K562 (cell line): Measurements from ENCODE around the gene TMEM126B. TPM values are rescaled to one million over a fixed set of nuclear protein-coding genes. Genes with fewer than 3 reads are reported as not detected.
A peak's percentile ranks its signal among the peaks of the same experiment; 100 is the strongest.

Experiments used
- ARHGAP35 ChIP-seq: fragments of 450-650 bp; IDR thresholded peaks from 2 replicates; pipeline ENCODE4 v1.6.1; 2018; ENCODE audit not compliant: partially characterized antibody
- ARID3A ChIP-seq: IDR thresholded peaks from 2 replicates; pipeline ENCODE4 v1.6.1; 2012; ENCODE audit warnings: low read depth, low read length, improper control_type of control experiment, borderline replicate concordance
- BCLAF1 ChIP-seq, 2 experiments: fragments of 450-650 bp in 1 of 2; IDR thresholded peaks; 2 replicates each; pipeline ENCODE4 v1.6.1; 2011 to 2017; ENCODE audit warnings: low read depth in 2 of 2, antibody characterized with exemption in 1 of 2, borderline replicate concordance in 1 of 2, low read length in 1 of 2, mild to moderate bottlenecking in 1 of 2, mixed read lengths in 1 of 2; ENCODE audit not compliant: control insufficient read depth in 1 of 2
- BRD9 ChIP-seq: fragments of 450-650 bp; IDR thresholded peaks from 2 replicates; pipeline ENCODE4 v1.6.1; 2018; ENCODE audit warnings: low read depth; ENCODE audit not compliant: partially characterized antibody
- CBX3 ChIP-seq, 2 experiments: IDR thresholded peaks; 1 replicate in 1 of 2; 2 replicates in 1 of 2; pipeline ENCODE4 v1.6.1; 2012; ENCODE audit warnings: inconsistent platforms in 2 of 2, low read length in 2 of 2, borderline replicate concordance in 1 of 2, control low read depth in 1 of 2
- CREB1 ChIP-seq, 2 experiments: sonication (generic) in 1 of 2; formaldehyde crosslinking in 1 of 2; IDR thresholded peaks; 2 replicates each; pipeline versions ENCODE4 v1.6.1 to v1.8.0; 2012 to 2022; ENCODE audit warnings: inconsistent platforms in 1 of 2, mild to moderate bottlenecking in 1 of 2, missing genetic modification reagents in 1 of 2, moderate library complexity in 1 of 2
- CREBBP ChIP-seq: IDR thresholded peaks from one replicate; pipeline ENCODE4 v1.6.1; 2012; ENCODE audit warnings: low read depth, mild to moderate bottlenecking, control low read depth, inconsistent platforms, low read length
- HOMEZ ChIP-seq: fragments of 250-450 bp; sonication (Bioruptor Pico); IDR thresholded peaks from 2 replicates; pipeline ENCODE4 v1.4.0; 2020; ENCODE audit warnings: mild to moderate bottlenecking, moderate library complexity
- KLF13 ChIP-seq: fragments of 450-650 bp; IDR thresholded peaks from 2 replicates; pipeline ENCODE4 v1.6.1; 2016; ENCODE audit warnings: missing genetic modification characterization, low read depth, mild to moderate bottlenecking, missing compliant biosample characterization, moderate library complexity, borderline replicate concordance
- NCOA1 ChIP-seq: fragments of 450-650 bp; IDR thresholded peaks from 2 replicates; pipeline ENCODE4 v1.6.1; 2016; ENCODE audit warnings: low read depth
- NFE2 ChIP-seq: IDR thresholded peaks from 2 replicates; pipeline ENCODE4 v1.6.1; 2014; ENCODE audit warnings: antibody characterized with exemption, low read depth
- RBM34 ChIP-seq: fragments of 200-400 bp; formaldehyde crosslinking; IDR thresholded peaks from 2 replicates; pipeline ENCODE4 v1.6.1; 2018; ENCODE audit warnings: low read length, borderline replicate concordance; ENCODE audit not compliant: insufficient read depth
- SMARCE1 ChIP-seq: fragments of 450-650 bp; IDR thresholded peaks from 2 replicates; pipeline ENCODE4 v1.7.1; 2016; ENCODE audit warnings: mild to moderate bottlenecking
- TOE1 ChIP-seq, 2 experiments: fragments of 450-650 bp in 1 of 2; sonication (generic) in 1 of 2; formaldehyde crosslinking in 1 of 2; IDR thresholded peaks; 2 replicates each; pipeline versions ENCODE4 v1.7.1 to v1.8.0; 2016 to 2022; ENCODE audit warnings: borderline replicate concordance in 2 of 2, mild to moderate bottlenecking in 2 of 2, antibody characterized with exemption in 1 of 2, inconsistent platforms in 1 of 2, low read depth in 1 of 2, missing genetic modification reagents in 1 of 2, moderate library complexity in 1 of 2
- USF1 ChIP-seq: sonication (generic); formaldehyde crosslinking; IDR thresholded peaks from 2 replicates; pipeline ENCODE4 v1.9.0; 2022; ENCODE audit warnings: mild to moderate bottlenecking, missing genetic modification reagents
- ZBTB43 ChIP-seq: sonication (generic); formaldehyde crosslinking; IDR thresholded peaks from 2 replicates; pipeline ENCODE4 v1.8.0; 2023; ENCODE audit warnings: mild to moderate bottlenecking, missing genetic modification reagents
- polyA plus RNA-seq, 8 experiments: library from polyadenylated mRNA; depleted of rRNA in 4 of 8; stranded (reverse) in 5 of 8; unstranded in 3 of 8; fragments of >200 nt; fragmentation: Nextera tagmentation in 2 of 8; fragmentation: Illumina TruSeq in 1 of 8; extraction: Ambion mirVana in 2 of 8; extraction: Trizol in 1 of 8; gene quantifications; 2 replicates each; pipeline versions ENCODE4 v1.2.1 to v1.2.3, GENCODE V29; 2011 to 2014; ENCODE audit warnings: inconsistent platforms in 1 of 8, missing spikeins in 1 of 8
- total RNA-seq, 7 experiments: library from RNA; depleted of rRNA in 6 of 7; stranded (reverse); fragments of >200 nt in 6 of 7; fragmentation: Illumina TruSeq in 2 of 7; extraction: Trizol in 2 of 7; gene quantifications; 2 replicates each; pipeline versions ENCODE4 v1.2.1 to v1.2.3, GENCODE V29; 2011 to 2021; ENCODE audit warnings: low replicate concordance in 1 of 7

Gene TMEM126B
- total and polyA plus RNA-seq, 9 of the 15 experiments (the other 6 are each of a cell fraction or from before 2014, with no cell fraction given), result 85.5 to 226 (median 164) TPM

GRCh38 chr11:85627998-85628770 is at the start of gene TMEM126B (continued):
- TF ChIP-seq NFE2, result no peak
- no peak for TF ChIP-seq HOMEZ (CRISPR knock-in tag)
- no peak for TF ChIP-seq ZBTB43 (CRISPR knock-in tag)
- TF ChIP-seq USF1, result peak; percentile 96
- 0 out of 2 replicates have a peak, but pooled peaks have one; percentile 24 for TF ChIP-seq SMARCE1
- TF ChIP-seq BRD9, result no peak
- TF ChIP-seq ARID3A, result no peak
- TF ChIP-seq CREB1 (IDR thresholded peaks at IDR 0.05), result no peak
- TF ChIP-seq CREB1 (CRISPR knock-in tag; IDR thresholded peaks at IDR 0.05), result no peak
- TF ChIP-seq RBM34, result no peak
- no peak for TF ChIP-seq ARHGAP35
- no peak for TF ChIP-seq CREBBP
- TF ChIP-seq BCLAF1 (IDR thresholded peaks at IDR 0.05; ENCODE audit: borderline replicate concordance in 1 of 2, control insufficient read depth in 1 of 2, low read depth in 2 of 2, low read length in 1 of 2), result no peak
- TF ChIP-seq TOE1 (IDR thresholded peaks at IDR 0.05; ENCODE audit: borderline replicate concordance), result peak; percentile 87; the same call in 1 of the 2 replicates
- no peak for TF ChIP-seq TOE1 (CRISPR knock-in tag; IDR thresholded peaks at IDR 0.05; ENCODE audit: borderline replicate concordance, low read depth)
- 0 out of 3 replicates have a peak, but pooled peaks of 1 of the 2 experiments have one; percentile 22 for TF ChIP-seq CBX3 (IDR thresholded peaks at IDR 0.05; ENCODE audit: borderline replicate concordance in 1 of 2, low read length in 2 of 2)
- peak; percentile 38; the same call in 1 of the 2 replicates for TF ChIP-seq KLF13 (tag)
- 0 out of 2 replicates have a peak, but pooled peaks have one; percentile 23 for TF ChIP-seq NCOA1
